ENCODE results near the gene INPP5A.

Gene INPP5A

DNA sequence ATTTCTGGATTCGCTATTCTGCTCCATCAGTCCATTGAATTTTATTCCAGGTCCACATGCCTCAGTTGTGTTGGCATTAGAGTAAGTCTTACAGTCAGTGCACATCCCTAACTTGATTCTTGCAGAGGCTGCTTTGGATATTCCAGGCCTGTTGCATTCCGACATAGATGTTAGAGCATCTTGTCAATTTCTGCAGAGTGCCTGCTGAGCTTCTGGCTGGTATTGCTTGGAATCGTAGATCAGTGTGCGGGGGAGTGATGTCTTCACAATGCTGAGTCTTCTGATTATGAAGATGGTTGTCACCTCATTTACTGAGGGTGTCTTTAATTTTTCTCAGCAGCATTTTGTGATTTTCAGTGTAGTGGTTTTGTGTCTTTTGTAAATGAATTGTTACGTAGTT is 45.2 kb downstream of the INPP5A start:
- DNase-seq (ENCODE audit: low spot score), result no peak

- no peak for DNase-seq (ENCODE audit: low spot score)
Measured at GRCh38 chr10:132583456-132583855, 45.9 kb downstream of the INPP5A start.

GRCh38 chr10:132584081-132584480 is 46.5 kb downstream of the INPP5A start:
- no peak for DNase-seq (ENCODE audit: low spot score)

DNA sequence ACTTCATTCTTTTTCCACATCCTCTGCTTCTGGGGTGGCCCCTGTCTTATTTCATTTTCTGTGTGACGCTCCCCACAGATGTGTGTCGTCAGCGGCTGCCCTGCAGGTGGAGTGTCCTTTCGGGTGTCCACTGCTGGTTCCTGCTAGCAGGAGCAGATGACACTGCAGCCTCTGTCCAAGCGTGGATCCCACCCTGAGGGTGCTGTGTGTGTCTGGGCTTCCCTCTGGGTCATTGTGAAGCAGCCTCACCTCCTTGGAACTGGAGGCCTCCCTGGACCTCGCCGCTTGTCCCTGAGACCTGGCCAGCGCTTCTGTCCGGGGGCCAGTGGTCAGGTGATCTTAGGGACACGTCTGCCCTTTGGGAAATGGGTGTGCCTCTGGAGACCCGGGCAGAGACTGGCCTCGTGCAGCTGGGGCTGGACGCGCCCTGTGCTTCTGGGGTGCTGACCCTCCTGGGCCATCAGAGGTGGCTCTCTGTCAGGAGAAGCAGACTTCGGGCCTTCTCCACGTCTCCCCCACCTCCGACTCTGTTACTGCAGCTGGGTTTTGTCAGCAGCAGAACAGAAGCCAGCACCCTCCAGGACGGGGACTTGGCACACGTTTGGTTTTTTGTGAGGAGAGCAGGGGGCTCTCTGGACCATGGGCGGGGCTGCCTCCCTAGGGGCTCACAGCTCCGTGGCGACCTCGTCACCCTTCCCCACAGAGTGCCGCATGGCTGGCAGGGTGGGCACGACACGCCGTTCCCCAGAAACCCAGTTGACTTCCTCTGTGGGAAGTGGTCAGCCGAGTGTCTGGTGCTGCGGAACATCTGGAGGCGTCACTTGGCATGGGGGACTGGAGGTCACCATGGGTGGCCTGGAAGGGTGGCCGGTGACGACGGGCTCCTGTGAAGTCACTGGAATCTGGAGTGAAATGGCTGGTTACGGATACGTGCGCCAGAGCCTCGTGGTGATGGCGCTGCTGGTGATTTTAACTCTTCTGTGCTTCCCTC is 48.4 kb downstream of the INPP5A start:
- DNase-seq (ENCODE audit: low spot score), result no peak

GRCh38 chr10:132586739-132587138 is 49.2 kb downstream of the INPP5A start:
- no peak for DNase-seq (ENCODE audit: low spot score)

- DNase-seq (ENCODE audit: low spot score), result no peak
Measured at GRCh38 chr10:132587175-132587574, 49.6 kb downstream of the INPP5A start.

DNA sequence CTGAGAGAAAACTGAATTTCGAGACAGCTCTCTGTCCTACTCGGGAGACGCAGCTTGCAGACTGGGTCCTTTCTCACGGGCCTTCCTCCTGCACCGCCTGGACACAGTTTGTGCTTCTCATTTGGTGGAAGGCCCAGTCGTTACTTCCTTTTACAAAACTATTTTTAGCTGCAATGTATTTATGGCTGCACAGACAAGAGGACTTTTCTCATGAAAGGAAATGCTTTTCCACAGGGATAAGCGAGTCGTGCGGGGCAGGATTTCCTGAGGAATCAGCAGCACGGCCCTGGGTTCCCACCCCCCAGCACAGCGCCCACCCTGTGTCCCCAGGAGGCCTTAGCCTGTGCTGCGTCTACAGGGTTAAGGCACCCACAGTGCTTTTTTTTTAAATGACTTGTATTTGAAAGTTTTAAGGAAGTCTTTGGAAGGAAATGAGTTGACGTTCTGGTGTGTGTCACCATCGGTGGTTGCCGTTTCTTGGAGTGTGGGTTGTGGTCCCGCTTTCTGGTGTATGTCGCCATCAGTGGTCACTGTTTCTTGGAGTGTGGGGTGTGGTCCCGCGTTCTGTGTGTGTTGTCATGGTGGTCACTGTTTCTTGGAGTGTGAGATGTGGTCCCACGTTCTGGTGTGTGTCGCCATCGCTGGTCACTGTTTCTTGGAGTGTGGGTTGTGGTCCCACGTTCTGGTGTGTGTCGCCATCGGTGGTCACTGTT is 50.9 kb downstream of the INPP5A start:
- DNase-seq (ENCODE audit: low spot score), result peak; percentile 52

DNA sequence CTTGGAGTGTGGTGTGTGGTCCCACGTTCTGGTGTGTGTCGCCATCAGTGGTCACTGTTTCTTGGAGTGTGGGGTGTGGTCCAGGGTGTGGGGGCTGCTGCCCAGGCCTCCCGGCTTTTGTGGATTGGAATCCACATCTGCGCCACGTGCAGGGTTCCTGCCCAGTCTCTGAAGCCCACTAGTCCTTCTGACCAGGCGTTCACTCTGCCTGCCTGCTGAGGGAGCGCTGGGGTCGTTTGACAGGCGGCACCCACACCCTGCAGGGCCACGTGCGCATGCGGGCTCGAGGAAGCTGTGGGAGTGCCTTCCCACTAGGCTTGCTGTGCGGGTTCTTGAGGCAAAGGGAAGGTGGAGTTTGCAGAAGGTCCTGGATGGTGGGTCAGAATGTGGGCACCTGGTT is 51.4 kb downstream of the INPP5A start:
- DNase-seq (ENCODE audit: low spot score), result no peak

- DNase-seq (ENCODE audit: low spot score), result no peak
Measured at GRCh38 chr10:132589681-132590080, 52.1 kb downstream of the INPP5A start.

GRCh38 chr10:132590094-132590751 is 52.6 kb downstream of the INPP5A start:
- no peak for DNase-seq (ENCODE audit: low spot score)

GRCh38 chr10:132590752-132591121 is 53.1 kb downstream of the INPP5A start:
- no peak for DNase-seq (ENCODE audit: low spot score)

- no peak for DNase-seq (ENCODE audit: low spot score)
Measured at GRCh38 chr10:132591166-132591971, 53.8 kb downstream of the INPP5A start.

GRCh38 chr10:132592790-132593383 is 55.3 kb downstream of the INPP5A start:
- DNase-seq (ENCODE audit: low spot score), result no peak

- no peak for DNase-seq (ENCODE audit: low spot score)
Measured at GRCh38 chr10:132593389-132593788, 55.8 kb downstream of the INPP5A start.

- DNase-seq (ENCODE audit: low spot score), result no peak
Measured at GRCh38 chr10:132593900-132594876, 56.6 kb downstream of the INPP5A start.

- no peak for DNase-seq (ENCODE audit: low spot score)
Measured at GRCh38 chr10:132595021-132595420, 57.4 kb downstream of the INPP5A start.

- DNase-seq (ENCODE audit: low spot score), result no peak
Measured at GRCh38 chr10:132595854-132596253, 58.3 kb downstream of the INPP5A start.

DNA sequence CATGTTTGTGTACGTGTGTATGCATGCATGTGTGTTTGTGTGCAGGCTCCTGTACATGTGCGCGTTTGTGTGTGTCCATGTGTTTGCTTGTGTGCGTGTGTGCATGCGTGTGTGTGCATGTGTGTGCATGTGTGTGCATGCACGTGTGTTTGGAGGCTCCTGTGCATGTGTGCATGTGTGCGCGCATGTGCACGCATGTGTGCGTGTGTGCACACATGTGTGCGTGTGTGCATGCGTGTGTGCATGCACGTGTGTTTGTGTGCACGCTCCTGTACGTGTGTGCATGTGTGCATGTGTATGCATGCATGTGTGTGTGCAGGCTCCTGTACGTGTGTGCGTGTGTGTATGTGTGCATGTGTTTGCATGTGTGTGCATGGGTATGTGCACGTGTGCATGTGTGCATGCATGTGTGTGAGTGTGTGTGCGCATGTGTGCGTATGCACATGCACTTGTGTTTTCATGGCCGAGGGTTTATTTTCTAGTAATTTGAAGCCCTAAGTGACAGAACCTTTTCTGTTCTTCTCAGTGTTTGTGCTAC is 59.2 kb downstream of the INPP5A start:
- DNase-seq (ENCODE audit: low spot score), result no peak

DNA sequence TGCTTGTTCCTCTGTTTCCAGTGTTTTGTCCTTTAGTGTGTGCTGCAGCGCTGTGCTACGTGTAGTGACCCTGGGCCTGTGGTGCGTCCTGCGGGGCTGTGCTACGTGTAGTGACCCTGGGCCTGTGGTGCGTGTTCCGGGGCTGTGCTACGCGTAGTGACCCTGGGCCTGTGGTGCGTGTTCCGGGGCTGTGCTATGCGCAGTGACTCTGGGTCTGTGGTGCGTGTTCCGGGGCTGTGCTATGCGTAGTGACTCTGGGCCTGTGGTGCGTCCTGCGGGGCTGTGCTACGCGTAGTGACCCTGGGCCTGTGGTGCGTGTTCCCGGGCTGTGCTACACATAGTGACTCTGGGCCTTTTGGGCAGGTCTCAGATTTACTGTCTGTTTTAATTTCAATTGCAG is 60.1 kb downstream of the INPP5A start:
- DNase-seq (ENCODE audit: low spot score), result no peak

Measured in globus pallidus (tissue), 1 donor.